Measurements from ENCODE around the gene PXDN.

The PXDN gene

GRCh38 chr2:1607236-1607920 lies 136.9 kb downstream of the PXDN start:
- no peak for DNase-seq

DNA sequence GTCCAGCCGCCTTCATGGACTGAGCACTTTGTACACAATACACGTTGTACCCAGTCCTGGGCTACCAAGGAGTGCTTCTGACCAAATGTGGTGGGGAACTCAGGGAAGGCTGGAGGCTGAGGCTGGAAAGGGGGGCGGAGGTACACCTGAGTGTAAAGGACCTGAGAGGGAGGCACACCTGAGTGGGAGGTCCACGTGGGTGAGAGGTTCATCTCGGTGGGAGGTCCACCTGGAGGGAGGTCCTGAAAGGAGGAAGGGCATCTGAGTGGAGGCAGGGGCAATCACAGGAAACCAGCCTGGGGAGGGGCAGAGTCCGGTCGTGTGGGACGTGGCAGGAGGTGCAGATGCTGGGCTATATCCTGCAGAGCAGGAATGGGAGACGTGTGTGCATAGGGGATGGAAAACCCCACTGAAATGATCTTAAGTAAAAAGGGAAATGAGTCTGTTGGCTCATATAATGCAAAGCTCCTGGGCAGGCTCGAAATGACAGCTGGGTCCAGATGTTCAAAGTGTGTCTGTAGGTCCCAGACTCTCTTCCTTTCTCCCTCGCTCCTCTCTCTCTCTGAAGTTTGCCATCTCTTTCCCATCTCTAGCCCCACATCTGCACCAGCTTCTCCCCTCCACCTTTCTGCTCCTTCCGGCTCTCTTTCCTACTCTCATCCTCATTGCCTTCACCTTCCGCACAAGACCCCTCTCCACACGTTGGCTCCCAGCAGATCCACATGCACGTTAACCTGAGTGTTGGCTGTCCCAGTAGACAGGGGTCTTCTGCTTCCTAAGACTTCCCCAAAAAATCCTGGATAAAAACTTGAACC lies 137.7 kb downstream of the PXDN start:
- DNase-seq, result no peak

- no peak for DNase-seq
Measured at GRCh38 chr2:1606046-1606400, 138.3 kb downstream of the PXDN start.

GRCh38 chr2:1605102-1606045 lies 138.9 kb downstream of the PXDN start:
- no peak for DNase-seq

GRCh38 chr2:1603521-1603920 lies 140.8 kb downstream of the PXDN start:
- no peak for DNase-seq

GRCh38 chr2:1603059-1603458 lies 141.3 kb downstream of the PXDN start:
- DNase-seq, result no peak

DNA sequence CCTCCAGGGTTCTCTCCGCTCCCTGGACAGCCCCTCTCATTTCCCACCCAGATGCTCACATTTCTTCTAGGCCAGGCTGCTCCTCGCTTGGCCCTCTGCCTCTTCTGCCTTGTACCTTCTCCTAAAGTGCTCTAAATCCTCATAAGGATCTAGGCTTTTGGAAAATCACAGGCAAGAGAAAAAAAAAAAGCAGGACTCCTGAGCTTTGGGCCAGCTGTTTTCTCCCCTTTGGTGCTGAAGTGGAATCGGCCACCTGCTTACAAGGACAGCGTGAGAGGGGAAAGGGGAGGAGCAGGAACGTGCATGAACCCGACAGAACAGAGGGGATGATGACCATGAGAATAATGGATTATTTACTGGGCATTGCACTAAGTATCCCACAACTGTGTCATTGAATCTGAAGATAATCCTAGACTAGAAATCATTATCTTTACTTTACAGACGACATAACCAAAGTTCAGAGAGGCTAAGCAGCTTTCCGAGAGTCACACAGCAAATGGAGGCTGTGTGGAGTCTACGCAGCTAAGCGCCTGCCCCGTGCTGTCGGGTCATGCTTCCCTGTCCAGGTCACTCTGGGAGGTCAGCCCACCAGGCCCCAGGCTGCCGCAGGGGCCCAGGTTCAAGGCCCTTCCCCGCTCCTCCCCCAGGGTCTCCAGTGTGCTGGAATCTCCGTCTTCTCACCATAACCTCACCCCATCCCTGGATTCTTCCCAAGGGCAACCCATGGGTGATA lies 141.9 kb downstream of the PXDN start:
- DNase-seq, result no peak

GRCh38 chr2:1601471-1602277 lies 142.6 kb downstream of the PXDN start:
- no peak for DNase-seq

- no peak for DNase-seq
Measured at GRCh38 chr2:1601067-1601412, 143.3 kb downstream of the PXDN start.

DNA sequence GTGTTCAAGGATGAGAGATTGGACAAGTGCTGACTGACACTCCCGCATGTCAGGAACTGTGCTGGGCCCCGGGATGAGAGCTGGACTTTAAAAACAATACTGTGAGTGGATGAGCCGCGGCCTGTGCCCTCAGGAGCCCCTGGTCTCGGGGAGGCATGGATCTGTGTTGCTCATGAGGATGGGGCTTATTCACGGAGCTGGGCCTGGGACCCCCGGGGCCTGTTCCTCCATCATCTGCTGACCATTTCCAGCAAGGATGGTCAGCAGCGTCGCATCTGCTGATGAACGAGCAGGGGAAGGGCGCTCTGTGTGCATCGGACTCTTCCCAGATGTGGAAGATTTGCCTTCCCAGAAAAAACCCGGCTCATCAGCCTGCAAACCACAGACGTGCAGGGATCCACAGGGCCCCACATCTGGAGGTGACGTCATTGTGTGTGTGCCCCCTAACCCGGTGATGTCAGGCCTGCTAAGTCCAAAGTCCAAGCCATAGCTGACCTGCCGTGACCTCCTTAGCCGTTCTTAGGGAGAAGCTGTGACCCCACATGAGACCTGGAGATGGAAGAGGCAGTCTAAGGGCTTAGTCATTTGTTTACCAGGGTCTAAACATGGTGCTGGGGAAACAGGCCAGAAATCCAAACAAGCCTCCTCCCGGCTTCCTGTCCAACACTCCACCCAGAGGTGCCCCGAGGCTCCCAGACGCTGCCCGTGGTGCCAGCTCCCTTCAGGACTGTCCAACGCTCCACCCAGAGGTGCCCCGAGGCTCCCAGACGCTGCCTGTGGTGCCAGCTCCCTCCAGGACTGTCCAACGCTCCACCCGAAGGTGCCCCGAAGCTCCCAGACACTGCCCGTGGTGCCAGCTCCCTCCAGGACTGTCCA lies 143.9 kb downstream of the PXDN start:
- DNase-seq, result no peak

GRCh38 chr2:1599301-1600085 lies 144.8 kb downstream of the PXDN start:
- DNase-seq, result no peak

DNA sequence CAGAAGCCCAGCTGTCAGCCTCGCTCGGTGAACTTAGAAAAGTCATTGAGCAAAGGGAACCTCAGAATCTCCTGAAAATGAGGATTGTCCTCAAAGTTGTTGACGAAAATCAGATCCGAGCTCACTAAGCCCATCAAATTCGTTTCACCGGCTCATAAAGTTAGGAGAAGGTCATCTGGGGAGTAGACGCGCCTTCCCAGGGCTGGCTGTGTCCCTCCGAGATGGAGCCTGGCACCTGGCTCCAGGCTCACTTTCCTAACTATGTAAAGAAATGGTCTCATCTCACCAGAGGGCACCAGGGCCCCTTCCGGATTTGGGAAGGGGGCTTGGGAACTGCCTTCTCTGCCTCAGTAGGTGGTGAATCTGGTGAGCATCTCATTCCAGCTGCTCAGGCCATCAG lies 145.5 kb downstream of the PXDN start:
- DNase-seq, result no peak

DNA sequence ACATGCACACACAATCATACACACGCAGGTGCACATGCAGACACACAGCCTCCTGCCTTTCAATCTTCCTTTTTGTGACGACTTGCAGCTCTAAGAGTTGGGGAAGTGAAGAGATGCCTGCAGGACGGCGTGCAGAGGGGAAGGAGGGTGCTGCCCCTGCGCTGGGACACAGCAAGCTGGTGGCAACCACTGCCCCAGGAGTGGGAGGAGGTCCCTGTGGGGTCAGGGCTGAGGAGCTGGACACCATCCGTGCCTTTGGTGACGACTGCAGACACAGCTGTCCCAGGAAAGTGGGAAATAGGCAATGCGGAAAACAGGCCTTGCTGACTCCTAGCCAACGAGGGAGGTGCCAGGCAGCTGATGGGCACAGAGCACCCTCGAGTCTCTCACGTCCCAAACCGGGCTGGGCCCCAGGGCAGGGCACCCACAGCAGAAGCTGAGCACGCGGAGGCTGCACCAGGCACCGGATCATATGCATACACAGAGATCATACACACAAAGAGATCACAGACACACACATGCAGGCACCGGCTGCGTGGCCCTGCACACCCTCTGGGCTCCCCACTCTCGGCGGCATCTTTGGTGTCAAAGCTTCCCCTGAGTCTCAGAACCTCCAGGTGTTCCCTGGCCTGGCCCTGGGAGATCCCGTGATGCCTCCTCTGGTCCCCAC lies 146.1 kb downstream of the PXDN start:
- DNase-seq, result no peak

DNA sequence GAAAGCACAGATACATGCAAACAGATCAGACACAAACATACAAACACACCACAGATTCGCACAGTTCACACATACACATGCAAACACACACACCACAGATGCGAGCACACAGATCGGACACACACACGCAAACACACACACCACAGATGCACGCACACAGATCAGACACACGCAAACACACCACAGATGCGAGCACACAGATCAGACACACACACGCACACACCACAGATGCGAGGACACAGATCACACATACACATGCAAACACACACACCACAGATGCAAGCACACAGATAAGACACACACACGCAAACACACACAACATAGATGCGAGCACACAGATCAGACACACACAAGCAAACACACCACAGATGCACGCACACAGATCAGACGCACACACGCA lies 149.0 kb downstream of the PXDN start:
- DNase-seq, result no peak

DNA sequence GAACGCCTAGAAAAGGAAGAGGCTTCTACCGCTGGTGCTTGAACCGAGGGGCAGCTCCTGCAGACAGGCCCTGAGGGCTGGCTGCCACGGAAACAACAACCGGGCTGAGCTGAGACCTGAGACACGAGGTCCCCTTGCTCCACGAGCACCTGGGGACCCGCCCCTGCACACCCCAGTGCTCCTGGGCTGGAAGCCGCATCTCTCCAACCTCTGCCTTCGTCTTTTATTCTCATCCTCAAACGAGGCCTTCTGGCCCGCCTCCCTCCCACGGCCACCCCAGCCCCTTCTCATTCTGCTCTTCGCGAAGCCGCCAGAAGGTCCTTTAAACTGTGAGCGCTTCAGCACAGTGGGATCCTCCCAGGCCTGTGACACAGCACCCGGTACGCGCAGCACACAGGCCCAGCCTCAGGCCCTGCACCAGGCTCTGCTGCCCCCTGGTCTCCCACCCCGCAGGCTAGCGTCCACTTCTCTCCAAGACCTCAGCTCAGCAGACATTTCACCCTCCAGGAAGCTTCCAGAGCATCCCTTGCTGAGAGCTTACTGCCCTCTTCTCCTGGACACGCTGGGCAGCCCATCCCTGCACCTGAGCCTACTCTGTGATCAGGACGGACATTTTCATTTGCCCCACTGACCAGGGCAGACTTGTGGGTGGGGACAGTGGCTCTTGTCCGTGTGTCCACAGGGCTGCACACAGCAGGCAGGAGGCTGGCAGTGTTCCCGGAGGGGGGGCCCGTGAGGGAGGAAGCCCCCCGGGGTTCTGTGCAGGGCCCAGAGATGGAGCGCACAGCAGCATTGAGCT lies 149.7 kb downstream of the PXDN start:
- no peak for DNase-seq

DNA sequence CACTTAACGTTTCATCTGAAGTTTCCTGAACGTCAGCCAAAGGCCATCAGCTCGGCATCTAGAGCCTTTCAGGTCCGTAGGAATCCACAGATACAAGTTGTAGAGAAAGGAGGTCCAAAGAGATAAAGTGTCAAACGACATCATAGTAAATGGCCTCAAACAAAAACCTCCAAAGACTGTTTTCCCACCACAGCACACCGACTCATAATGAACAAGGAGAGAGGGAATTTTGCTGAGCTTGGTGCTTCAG lies 150.3 kb downstream of the PXDN start:
- no peak for DNase-seq

- DNase-seq, result no peak
Measured at GRCh38 chr2:1593371-1594122, 150.8 kb downstream of the PXDN start.

Data from activated CD4-positive, CD25-positive, alpha-beta regulatory T cell treated with anti-CD3 and anti-CD28 coated beads, Interleukin-2, amount 50 U/mL, for 72 hours (primary cell).